CD1c-positive myeloid dendritic cell (primary cell): ENCODE results near the gene B3GALT6.

Experiments
- DNase-seq: peaks from one replicate; pipeline ENCODE4 v3.0.0-alpha.2; 2016; ENCODE audit errors: extremely low spot score

Gene B3GALT6

DNA sequence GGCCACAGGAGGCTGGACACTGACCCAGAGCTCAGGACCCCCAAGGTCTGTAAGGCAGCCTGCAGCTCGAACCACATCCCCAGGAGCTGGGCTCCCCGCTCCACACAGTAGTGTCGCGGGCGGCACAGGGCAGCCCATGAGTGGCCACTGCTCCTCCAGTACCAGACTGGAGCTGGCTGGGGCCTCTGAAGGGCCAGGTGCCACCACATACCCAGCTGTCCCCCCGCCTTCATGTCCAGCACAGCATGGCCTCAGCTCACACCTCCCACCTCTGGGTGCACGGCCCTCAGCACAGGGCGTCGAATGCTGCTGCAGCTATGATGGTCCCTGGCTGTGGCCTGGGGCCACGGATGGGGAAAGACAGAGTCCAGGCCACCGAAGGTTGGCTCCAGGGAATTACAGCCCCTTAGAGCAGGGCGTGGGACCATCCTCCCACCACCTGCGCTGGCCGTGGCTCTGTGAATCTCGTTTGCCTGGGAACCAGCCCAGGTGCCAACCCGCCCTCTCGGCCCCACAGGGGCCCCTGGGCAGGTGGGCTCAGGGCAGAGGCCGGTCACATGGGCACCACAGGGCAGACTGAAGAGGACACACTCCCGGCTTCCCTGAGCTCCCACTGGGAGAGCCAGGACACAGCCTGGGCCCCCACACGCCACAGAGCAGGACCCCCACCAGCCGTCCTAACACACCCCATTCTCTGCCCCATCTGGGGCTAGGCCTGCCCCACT, 16.0 kb upstream of the B3GALT6 start:
- DNase-seq: no peak

- no peak for DNase-seq
Observed at GRCh38 chr1:1216770-1217620, 15.0 kb upstream of the B3GALT6 start.

DNA sequence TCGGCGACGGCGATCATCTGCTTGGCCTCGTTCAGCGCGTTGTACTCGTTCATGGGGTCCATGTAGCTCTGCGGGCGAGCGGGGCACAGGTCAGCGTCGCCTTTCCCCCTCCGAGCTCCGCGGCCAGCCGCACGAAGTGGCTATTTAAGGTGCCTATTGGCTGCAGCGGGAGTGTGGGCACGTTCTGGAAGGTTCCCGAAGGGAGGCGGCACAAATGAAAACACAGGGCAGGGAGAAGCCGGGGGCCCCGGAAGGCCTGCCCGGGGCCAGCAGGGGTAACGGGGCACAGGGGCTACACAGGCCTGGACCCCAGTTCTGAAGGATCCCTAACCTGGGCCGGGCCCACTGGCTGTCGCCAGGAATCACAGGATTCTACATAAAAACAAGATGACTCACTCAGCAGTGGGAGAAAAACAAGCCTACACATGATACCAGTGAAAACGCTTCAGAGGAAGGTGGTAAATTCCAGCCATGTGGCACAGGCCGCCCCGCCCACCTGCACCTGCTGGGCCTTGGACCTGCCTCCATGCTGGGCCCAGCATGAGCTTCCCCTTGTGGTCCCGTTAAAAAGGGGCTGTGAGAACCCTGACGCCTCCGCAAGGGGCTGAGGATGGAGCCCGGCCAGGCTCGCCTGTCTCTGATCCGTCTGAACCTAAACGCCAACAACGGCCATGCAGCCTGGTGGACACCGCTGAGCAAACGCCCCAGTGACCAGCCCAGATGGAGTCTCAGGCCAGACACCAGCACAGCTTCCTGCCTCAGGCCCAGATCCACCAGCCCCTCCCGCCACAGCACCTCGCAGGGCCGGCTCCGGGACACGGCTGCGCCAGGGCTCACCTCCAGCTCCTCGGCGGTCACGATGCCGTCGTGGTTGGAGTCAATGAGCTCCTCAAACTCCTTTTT, 14.2 kb upstream of the B3GALT6 start:
- peak; percentile 19 for DNase-seq

DNA sequence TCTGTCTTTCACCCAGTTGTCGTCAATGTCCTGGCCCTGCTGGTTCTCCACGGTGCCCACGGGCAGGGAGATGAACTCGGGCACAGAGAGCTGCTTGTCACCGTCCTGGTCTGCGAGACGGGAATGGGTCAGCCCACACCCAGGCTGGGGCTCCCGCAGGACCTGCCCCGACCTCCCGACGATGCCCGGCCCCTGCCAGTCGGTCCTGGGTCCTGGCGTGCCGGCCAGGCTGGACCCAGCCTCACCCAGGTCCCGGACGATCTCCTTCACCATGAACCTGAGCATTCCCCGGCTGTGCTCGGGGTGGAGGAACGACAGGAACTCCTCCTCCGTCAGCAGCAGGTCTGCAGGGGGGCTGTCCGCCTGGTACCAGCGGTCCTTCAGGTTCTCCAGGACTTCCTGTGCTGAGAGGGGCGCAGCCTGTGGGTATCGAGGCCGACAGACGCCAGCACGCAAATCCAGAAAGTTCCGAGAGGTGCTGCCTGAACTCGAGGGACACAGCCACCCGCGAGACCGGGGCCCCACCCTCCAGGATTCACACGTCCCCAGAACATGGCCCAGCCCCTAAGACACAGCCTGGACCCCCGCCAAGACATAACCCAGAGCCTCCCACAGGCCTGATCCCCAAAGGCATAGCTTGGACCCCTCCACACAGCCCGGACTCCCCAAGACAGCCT, 13.4 kb upstream of the B3GALT6 start:
- DNase-seq: no peak

DNA sequence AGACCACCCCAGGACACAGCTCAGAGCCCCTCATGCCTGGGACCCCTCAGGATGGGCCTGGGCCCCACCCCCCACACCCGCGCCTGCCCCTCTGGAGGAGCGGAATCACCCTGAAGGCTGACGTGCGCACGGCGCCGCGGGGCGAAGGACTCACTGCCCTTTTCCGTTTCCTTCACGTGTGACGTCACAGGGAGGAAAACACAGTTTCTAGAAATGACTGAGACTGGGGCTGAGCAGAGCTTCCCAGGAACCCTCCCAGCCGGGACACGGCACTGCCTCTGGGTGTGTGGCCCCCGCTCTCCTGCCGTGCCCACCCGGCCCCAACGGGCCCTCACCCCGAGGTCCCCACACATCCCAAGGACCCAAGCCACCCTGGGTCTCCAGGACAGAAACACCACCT, 12.7 kb upstream of the B3GALT6 start:
- DNase-seq: no peak

GRCh38 chr1:1220197-1220596, 11.8 kb upstream of the B3GALT6 start:
- DNase-seq: no peak

DNA sequence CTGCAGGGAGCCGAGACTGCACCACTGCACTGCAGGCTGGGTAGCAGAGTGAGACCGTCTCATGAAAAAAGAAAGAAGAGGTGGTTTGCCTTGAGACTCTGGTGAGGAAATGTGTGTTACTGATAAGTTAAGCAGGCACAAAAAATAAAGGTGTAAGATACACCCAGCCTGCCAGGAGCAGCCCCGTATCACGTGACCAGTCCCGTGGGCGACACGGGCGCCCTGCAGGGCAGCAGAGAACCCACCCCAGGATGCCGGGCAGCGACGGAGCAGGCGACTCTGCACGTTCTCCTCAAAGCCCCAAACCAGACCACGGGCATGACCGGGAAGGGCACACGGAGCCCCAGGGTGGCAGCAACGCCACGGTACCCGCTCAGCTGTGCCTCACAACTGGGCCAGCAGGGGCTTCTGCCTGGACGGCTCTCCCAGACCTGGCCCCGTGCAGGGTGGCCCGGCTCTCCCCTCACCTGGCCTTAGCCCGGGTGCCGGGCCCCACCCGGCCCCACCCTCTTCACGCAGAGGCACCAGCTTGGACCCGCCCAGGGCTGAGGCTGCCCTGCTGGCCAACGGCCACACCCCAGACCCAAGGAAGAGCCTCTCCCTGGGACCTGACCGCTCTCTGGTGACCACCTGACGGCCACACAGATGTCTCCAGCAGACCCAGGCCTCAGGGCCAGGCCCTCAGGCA, 10.0 kb upstream of the B3GALT6 start:
- no peak for DNase-seq

- no peak for DNase-seq
Observed at GRCh38 chr1:1222575-1223225, 9.3 kb upstream of the B3GALT6 start.

DNA sequence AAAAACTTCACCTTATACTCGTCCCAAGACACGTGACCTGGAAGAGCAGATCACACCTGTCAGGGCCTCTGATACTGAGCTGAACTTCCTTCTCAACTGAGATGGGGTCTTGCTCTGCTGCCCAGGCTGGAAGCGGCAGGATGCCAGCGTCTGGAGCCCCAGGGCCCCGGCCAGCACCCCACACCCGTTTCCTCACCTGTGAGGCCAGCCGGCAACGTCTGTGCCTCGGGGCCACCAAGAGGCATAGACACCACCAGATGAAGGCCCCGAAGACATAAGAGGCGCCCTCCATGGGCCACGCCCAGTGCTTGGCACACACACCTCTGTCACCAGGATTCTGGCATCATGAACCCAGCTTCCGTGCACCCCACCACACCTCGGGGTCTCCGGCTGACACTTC, 8.7 kb upstream of the B3GALT6 start:
- no peak for DNase-seq

DNA sequence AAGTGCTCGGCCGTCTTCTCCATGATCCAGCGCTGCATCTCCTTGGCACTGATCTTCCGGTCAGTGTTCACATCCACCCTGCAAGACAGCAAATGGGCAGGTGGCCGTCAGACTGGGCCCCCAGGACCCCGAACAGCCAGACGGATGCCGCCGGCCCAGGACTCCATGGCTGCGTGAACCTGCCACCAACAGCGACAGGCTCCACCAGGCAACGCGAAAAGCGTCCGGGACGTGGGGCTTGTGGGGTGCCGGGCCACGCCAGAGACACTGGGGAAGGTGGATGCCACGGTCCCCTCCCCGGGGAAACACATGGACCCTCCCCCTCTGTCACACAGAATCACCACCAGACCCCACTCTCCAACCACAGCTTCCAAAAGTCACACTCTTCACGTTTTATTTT, 8.1 kb upstream of the B3GALT6 start:
- no peak for DNase-seq

GRCh38 chr1:1225238-1225845, 6.7 kb upstream of the B3GALT6 start:
- no peak for DNase-seq

- no peak for DNase-seq
Observed at GRCh38 chr1:1225913-1226312, 6.1 kb upstream of the B3GALT6 start.

DNA sequence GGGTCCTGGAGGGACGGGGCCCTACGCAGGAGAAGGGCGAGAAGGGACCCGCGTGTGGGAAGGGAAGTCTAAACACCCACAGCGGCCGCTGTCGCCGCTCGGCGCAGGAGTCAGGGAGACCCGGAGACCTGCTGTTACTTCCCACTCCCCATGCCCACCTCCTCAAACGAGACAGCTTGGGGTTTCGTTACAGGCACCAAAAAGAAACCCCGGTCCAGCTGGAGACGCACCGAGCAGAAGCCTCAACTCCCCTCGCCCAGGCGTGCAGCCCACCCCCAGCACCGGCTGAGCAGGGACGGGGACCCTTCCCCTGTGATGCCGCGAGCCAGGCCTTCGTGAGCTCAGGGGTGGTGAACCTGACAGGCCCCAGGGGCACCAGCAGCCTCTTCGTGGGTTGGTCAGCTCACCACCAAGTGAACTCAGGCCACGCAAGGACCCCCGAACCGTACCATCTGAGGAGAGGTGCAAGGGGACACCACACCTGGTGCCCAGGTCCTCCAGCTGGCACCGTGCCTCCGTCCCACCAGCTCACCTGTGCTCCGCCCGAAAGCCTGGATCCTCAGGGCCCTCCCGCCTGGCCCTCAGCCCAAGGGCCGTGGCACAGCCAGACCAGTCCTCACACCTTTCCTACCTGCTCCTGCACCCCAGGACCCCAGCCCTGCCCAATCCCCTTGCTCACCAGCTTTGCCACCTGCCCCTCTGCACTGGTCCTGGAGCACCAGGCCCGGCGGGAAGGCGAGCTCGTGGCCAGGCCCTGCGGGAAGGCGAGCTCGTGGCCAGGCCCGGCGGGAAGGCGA, 5.3 kb upstream of the B3GALT6 start:
- no peak for DNase-seq

DNA sequence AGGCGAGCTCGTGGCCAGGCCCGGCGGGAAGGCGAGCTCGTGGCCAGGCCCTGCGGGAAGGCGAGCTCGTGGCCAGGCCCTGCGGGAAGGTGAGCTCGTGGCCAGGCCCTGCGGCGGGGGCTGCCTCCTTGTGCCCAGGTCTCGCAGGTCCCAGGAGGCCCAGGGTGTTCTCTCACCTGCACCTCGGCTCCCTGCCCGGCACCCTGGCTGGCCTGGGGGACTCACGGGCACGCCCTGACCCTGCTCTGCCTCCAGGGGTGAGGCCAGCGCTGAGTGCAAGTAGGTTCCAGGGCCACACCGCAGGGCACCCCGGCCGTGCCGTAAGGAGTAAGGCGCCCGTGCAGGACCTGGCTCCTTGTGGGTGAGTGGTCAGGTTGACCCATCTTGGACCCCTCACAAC, 4.7 kb upstream of the B3GALT6 start:
- no peak for DNase-seq

- DNase-seq: no peak
Observed at GRCh38 chr1:1228187-1228586, 3.9 kb upstream of the B3GALT6 start.

DNA sequence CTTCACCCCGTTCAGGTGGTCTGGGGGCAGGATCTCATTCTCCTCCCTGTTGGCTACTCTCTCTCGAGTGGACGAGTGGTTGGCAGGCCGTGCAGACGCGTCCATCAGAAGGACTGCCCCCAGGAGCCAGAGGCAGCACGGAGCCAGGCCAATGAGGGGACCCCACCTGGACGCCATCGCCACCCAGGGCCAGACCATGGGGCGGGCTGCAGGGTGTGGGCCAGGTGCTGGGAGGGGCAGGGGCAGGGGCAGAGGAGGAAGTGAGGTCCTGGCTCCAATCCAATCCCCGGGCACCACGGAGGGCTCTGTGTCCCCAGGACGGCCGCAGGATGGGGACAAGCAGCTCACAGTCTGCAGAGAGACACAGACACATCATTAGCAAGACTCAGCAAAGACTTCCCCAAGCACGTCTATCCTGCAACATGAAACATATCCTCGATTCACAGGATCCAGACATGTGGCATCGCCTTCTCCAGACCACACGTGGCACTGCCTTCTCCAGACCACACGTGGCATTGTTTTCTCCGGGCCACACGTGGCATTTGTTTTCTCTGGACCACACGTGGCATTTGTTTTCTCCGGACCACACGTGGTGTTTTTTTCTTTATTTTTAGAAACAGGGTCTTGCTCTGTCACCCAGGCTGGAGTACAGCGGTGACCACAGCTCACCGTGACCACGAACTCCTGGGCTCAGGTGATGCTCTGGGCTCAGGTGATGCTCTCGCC, 3.3 kb upstream of the B3GALT6 start:
- no peak for DNase-seq

DNA sequence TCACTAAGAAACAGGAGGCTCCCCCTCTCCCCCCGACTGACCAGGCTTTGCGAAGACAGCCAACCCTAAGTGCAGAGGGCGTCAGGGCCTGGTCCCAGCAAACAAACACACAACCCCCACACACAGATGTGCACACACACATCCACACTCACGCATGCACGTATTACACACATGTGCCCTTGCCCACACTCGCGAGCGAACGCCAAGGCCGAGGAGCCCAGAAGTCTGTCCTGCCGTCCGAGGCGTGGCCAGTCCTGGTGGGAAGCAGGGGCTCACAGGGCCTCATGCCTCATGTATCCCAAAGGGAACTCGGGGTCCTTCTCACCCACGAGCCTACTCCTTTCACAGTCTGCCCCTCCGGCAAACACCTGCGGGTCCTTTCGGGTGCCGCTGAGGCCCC, 2.3 kb upstream of the B3GALT6 start:
- no peak for DNase-seq

- DNase-seq: peak; percentile 18
Observed at GRCh38 chr1:1230656-1231399, 1.2 kb upstream of the B3GALT6 start.
